Suprapubic skin (tissue), 4 donors: ENCODE results near the gene RHOJ. TPM values are rescaled to one million over a fixed set of nuclear protein-coding genes. Genes with fewer than 3 reads are reported as not detected.

Experiments used
- DNase-seq, 2 donors: peaks; one replicate each; pipeline ENCODE4 v3.0.0-alpha.2; 2019; ENCODE audit warnings: low spot score in 2 of 2
- H3K27ac ChIP-seq: fragments of 200-600 bp; sonication (generic); one replicate; pipeline ENCODE4 v1.5.1; 2019
- H3K27me3 ChIP-seq: fragments of 200-600 bp; sonication (generic); one replicate; pipeline ENCODE4 v1.5.1; 2019
- H3K36me3 ChIP-seq: fragments of 200-600 bp; sonication (generic); one replicate; pipeline ENCODE4 v1.5.1; 2019
- H3K4me1 ChIP-seq: fragments of 200-600 bp; sonication (generic); one replicate; pipeline ENCODE4 v1.5.1; 2019
- H3K4me3 ChIP-seq: fragments of 200-600 bp; sonication (generic); one replicate; pipeline ENCODE4 v1.5.1; 2019; ENCODE audit warnings: mild to moderate bottlenecking
- H3K9me3 ChIP-seq: fragments of 200-600 bp; sonication (generic); one replicate; pipeline ENCODE4 v1.5.1; 2019
- CTCF ChIP-seq, 2 donors: fragments of 200-600 bp in 1 of 2; fragments of 450-650 bp in 1 of 2; sonication (generic) in 1 of 2; IDR thresholded peaks; one replicate each; pipeline ENCODE4 v1.5.1; 2016 to 2019; ENCODE audit warnings: antibody characterized with exemption in 2 of 2, mild to moderate bottlenecking in 1 of 2, moderate library complexity in 1 of 2
- EP300 ChIP-seq: sonication (generic); formaldehyde crosslinking; IDR thresholded peaks from one replicate; pipeline ENCODE4 v1.6.1; 2017; ENCODE audit warnings: antibody characterized with exemption
- POLR2A ChIP-seq, 2 donors: fragments of 450-650 bp; IDR thresholded peaks; one replicate each; pipeline ENCODE4 v1.6.1; 2017; ENCODE audit warnings: antibody characterized with exemption in 2 of 2, mild to moderate bottlenecking in 2 of 2, moderate library complexity in 2 of 2
- POLR2AphosphoS5 ChIP-seq, 3 donors: sonication (generic); formaldehyde crosslinking; IDR thresholded peaks; one replicate each; pipeline ENCODE4 v1.6.1; 2017; ENCODE audit warnings: antibody characterized with exemption in 3 of 3
- WGBS: methylation state at CpG from one replicate; pipeline ENCODE4 v1.1.5; 2018; 5-methylcytosine and 5-hydroxymethylcytosine counted together
- total RNA-seq, 4 donors: library from RNA; depleted of rRNA; stranded (reverse); fragments of >200 nt; gene quantifications; one replicate each; pipeline ENCODE4 v1.1.0, GENCODE V29; 2016

The RHOJ gene
- total RNA-seq, 4 donors from 2014 or later: 1.2 to 4.4 (median 2.5) TPM

GRCh38 chr14:63200035-63200740, 4.1 kb upstream of the RHOJ start:
- WGBS: 85% methylated on average over 5 of the region's 5 CpGs
- no peak overlapping the region for H3K4me3 ChIP-seq
- TF ChIP-seq EP300 (no peak), POLR2A (IDR thresholded peaks at IDR 0.05) (no peak), POLR2AphosphoS5 (IDR thresholded peaks at IDR 0.05) (no peak), CTCF (IDR thresholded peaks at IDR 0.05) (no peak)

GRCh38 chr14:63200767-63201166, 3.5 kb upstream of the RHOJ start:
- DNase-seq: no peak
- no peaks in the 10 kb centered on the region for H3K27me3 ChIP-seq
- no peaks in the 10 kb centered on the region for H3K9me3 ChIP-seq
- H3K4me3 ChIP-seq: no peak overlapping the region
- H3K4me1 ChIP-seq: peaks cover 6% of the 10 kb centered on the region
- TF ChIP-seq CTCF (IDR thresholded peaks at IDR 0.05) (no peak), POLR2A (IDR thresholded peaks at IDR 0.05) (no peak), POLR2AphosphoS5 (IDR thresholded peaks at IDR 0.05) (no peak), EP300 (no peak)
- no peak overlapping the region for H3K27ac ChIP-seq
- no peaks in the 10 kb centered on the region for H3K36me3 ChIP-seq

More at GRCh38 chr14:63200035-63200740, 4.1 kb upstream of the RHOJ start:
- Histone ChIP-seq H3K36me3 (no peaks in the 10 kb centered on the region), H3K27ac (no peak overlapping the region), H3K4me1 (peaks cover 6% of the 10 kb centered on the region), H3K9me3 (no peaks in the 10 kb centered on the region), H3K27me3 (no peaks in the 10 kb centered on the region)
- no peak for DNase-seq

GRCh38 chr14:63203015-63203414, 1.2 kb upstream of the RHOJ start:
- 94% methylated on average over 2 of the region's 2 CpGs for WGBS
- Histone ChIP-seq H3K27ac (peak overlapping the region; percentile 75), H3K27me3 (no peaks in the 10 kb centered on the region), H3K9me3 (no peaks in the 10 kb centered on the region), H3K36me3 (no peaks in the 10 kb centered on the region), H3K4me3 (no peak overlapping the region), H3K4me1 (peaks cover 6% of the 10 kb centered on the region)
- no peak for DNase-seq
- no peak for TF ChIP-seq POLR2A (IDR thresholded peaks at IDR 0.05)
- TF ChIP-seq CTCF (IDR thresholded peaks at IDR 0.05): no peak
- TF ChIP-seq EP300: no peak
- no peak for TF ChIP-seq POLR2AphosphoS5 (IDR thresholded peaks at IDR 0.05)

GRCh38 chr14:63203618-63204406, 431 bp upstream of the RHOJ start:
- peak overlapping the region; percentile 47 for H3K4me3 ChIP-seq
- H3K9me3 ChIP-seq: no peaks in the 10 kb centered on the region
- 13% methylated on average over 11 of the region's 11 CpGs for WGBS
- TF ChIP-seq POLR2AphosphoS5 (IDR thresholded peaks at IDR 0.05) (peak in 2 of 3 donors; percentile 42 to 62), CTCF (IDR thresholded peaks at IDR 0.05) (no peak), POLR2A (IDR thresholded peaks at IDR 0.05) (no peak), EP300 (no peak)
- peak; percentile 85 to 86 for DNase-seq
- peak overlapping the region; percentile 75 for H3K27ac ChIP-seq
- no peaks in the 10 kb centered on the region for H3K27me3 ChIP-seq
- H3K36me3 ChIP-seq: no peaks in the 10 kb centered on the region
- peaks cover 6% of the 10 kb centered on the region for H3K4me1 ChIP-seq

GRCh38 chr14:63205044-63205575, 867 bp downstream of the RHOJ start:
- Histone ChIP-seq H3K27me3 (no peaks in the 10 kb centered on the region), H3K4me3 (peak overlapping the region; percentile 47), H3K36me3 (no peaks in the 10 kb centered on the region), H3K4me1 (peaks cover 6% of the 10 kb centered on the region), H3K9me3 (no peaks in the 10 kb centered on the region), H3K27ac (peak overlapping the region; percentile 75)
- TF ChIP-seq CTCF (IDR thresholded peaks at IDR 0.05) (no peak), EP300 (no peak), POLR2A (IDR thresholded peaks at IDR 0.05) (no peak), POLR2AphosphoS5 (IDR thresholded peaks at IDR 0.05) (no peak)
- DNase-seq: no peak
- WGBS: 38% methylated on average over 10 of the region's 10 CpGs
